Endodermal cell (in vitro differentiated cells): ENCODE measurements around the gene NEGR1. TPM values are rescaled to one million over a fixed set of nuclear protein-coding genes. Genes with fewer than 3 reads are reported as not detected.

Experiments
- DNase-seq: peaks from one replicate; pipeline ENCODE4 v3.0.0-alpha.2; 2017
- H3K27ac ChIP-seq: 2 replicates; pipeline ENCODE4 v1.5.1; 2013; ENCODE audit warnings: mild to moderate bottlenecking, low read depth, low read length, moderate library complexity
- H3K27me3 ChIP-seq: 2 replicates; pipeline ENCODE4 v1.6.1; 2013; ENCODE audit warnings: mild to moderate bottlenecking, low read length, moderate library complexity; ENCODE audit not compliant: insufficient read depth, control insufficient read depth, poor library complexity, severe bottlenecking
- H3K36me3 ChIP-seq: 2 replicates; pipeline ENCODE4 v1.7.0; 2013; ENCODE audit warnings: mild to moderate bottlenecking, low read length, moderate library complexity; ENCODE audit not compliant: control insufficient read depth, insufficient read depth
- H3K4me1 ChIP-seq: one replicate; pipeline ENCODE4 v1.7.0; 2013; ENCODE audit warnings: low read length; ENCODE audit not compliant: control insufficient read depth, insufficient read depth
- H3K4me3 ChIP-seq: 2 replicates; pipeline ENCODE4 v1.5.1; 2013; ENCODE audit warnings: mild to moderate bottlenecking, low read length, moderate library complexity
- H3K9ac ChIP-seq: 2 replicates; pipeline ENCODE4 v1.6.1; 2013; ENCODE audit warnings: mild to moderate bottlenecking, low read length, moderate library complexity; ENCODE audit not compliant: poor library complexity, severe bottlenecking; ENCODE audit errors: extremely low read depth
- H3K9me3 ChIP-seq: 2 replicates; pipeline ENCODE4 v1.6.1; 2013; ENCODE audit warnings: mild to moderate bottlenecking, low read length, moderate library complexity; ENCODE audit not compliant: control insufficient read depth
- H3K27ac Mint-ChIP-seq: 2 replicates; pipeline ENCODE4 v1.8.0; 2020; ENCODE audit warnings: mixed read lengths
- H3K27me3 Mint-ChIP-seq: 2 replicates; pipeline ENCODE4 v1.8.0; 2021; ENCODE audit warnings: mild to moderate bottlenecking, mixed read lengths; ENCODE audit not compliant: insufficient read depth
- H3K36me3 Mint-ChIP-seq: 2 replicates; pipeline ENCODE4 v1.8.0; 2020; ENCODE audit warnings: low read depth, mixed read lengths
- H3K4me1 Mint-ChIP-seq: 2 replicates; pipeline ENCODE4 v1.8.0; 2020; ENCODE audit warnings: mixed read lengths
- H3K4me3 Mint-ChIP-seq: 2 replicates; pipeline ENCODE4 v1.8.0; 2020; ENCODE audit warnings: mild to moderate bottlenecking, moderate library complexity, mixed read lengths
- H3K9me3 Mint-ChIP-seq: 2 replicates; pipeline ENCODE4 v1.8.0; 2020; ENCODE audit warnings: mild to moderate bottlenecking, mixed read lengths
- CTCF ChIP-seq: fragments of 200-600 bp; sonication (generic); conservative IDR thresholded peaks from 2 replicates; pipeline ENCODE4 v1.5.0; 2021; ENCODE audit warnings: antibody characterized with exemption, mild to moderate bottlenecking
- WGBS, 2 experiments: methylation state at CpG; one replicate each; pipeline versions ENCODE4 v1.1.5 to v1.1.7; 2013; ENCODE audit warnings: missing lambda C conversion rate in 2 of 2, mixed read lengths in 1 of 2; ENCODE audit not compliant: insufficient coverage in 1 of 2, insufficient read length in 1 of 2; 5-methylcytosine and 5-hydroxymethylcytosine counted together
- total RNA-seq, 2 donors: library from RNA; stranded (reverse); fragmentation: NEBNext Ultra II Directional in 1 of 2; extraction: Animal tissue kit (Norgen Biotek cat#: 25700) in 1 of 2; gene quantifications; 2 replicates in 1 of 2; 3 replicates in 1 of 2; pipeline ENCODE4 v1.2.1, GENCODE V29; 2021

The NEGR1 gene
- total RNA-seq, 2 donors from 2014 or later: 1.5 to 2.1 TPM

GRCh38 chr1:71987181-71987580, 295.2 kb downstream of the NEGR1 start:
- no peaks in the 10 kb centered on the region for H3K36me3 Mint-ChIP-seq
- no peak overlapping the region for H3K4me3 Mint-ChIP-seq
- Histone ChIP-seq H3K4me1 (no peaks in the 10 kb centered on the region), H3K4me3 (no peak overlapping the region), H3K9me3 (no peaks in the 10 kb centered on the region), H3K9ac (no peak overlapping the region), H3K27me3 (no peaks in the 10 kb centered on the region), H3K27ac (no peak overlapping the region), H3K36me3 (no peaks in the 10 kb centered on the region)
- no peak overlapping the region for H3K27ac Mint-ChIP-seq
- TF ChIP-seq CTCF: no peak
- no peaks in the 10 kb centered on the region for H3K27me3 Mint-ChIP-seq
- no peaks in the 10 kb centered on the region for H3K9me3 Mint-ChIP-seq
- no peak for DNase-seq
- H3K4me1 Mint-ChIP-seq: no peaks in the 10 kb centered on the region
- WGBS, 2 experiments: 91 to 96% methylated on average over 4 to 6 of the region's 6 CpGs

- Histone ChIP-seq H3K4me1 (no peaks in the 10 kb centered on the region), H3K9me3 (no peaks in the 10 kb centered on the region), H3K27ac (no peak overlapping the region), H3K4me3 (no peak overlapping the region), H3K27me3 (no peaks in the 10 kb centered on the region), H3K36me3 (no peaks in the 10 kb centered on the region), H3K9ac (no peak overlapping the region)
- Mint-ChIP-seq H3K36me3 (no peaks in the 10 kb centered on the region), H3K27ac (no peak overlapping the region), H3K4me1 (no peaks in the 10 kb centered on the region), H3K9me3 (no peaks in the 10 kb centered on the region), H3K4me3 (no peak overlapping the region), H3K27me3 (no peaks in the 10 kb centered on the region)
- no peak for TF ChIP-seq CTCF
- DNase-seq: no peak
- 88 to 100% methylated on average over 1 to 3 of the region's 3 CpGs for WGBS, 2 experiments
Observed at GRCh38 chr1:71986160-71986559, 296.2 kb downstream of the NEGR1 start.

- Mint-ChIP-seq H3K4me3 (no peak overlapping the region), H3K27me3 (no peaks in the 10 kb centered on the region), H3K36me3 (no peaks in the 10 kb centered on the region), H3K9me3 (no peaks in the 10 kb centered on the region), H3K27ac (no peak overlapping the region), H3K4me1 (no peaks in the 10 kb centered on the region)
- no peak overlapping the region for H3K27ac ChIP-seq
- H3K4me3 ChIP-seq: no peak overlapping the region
- H3K9me3 ChIP-seq: no peaks in the 10 kb centered on the region
- H3K27me3 ChIP-seq: no peaks in the 10 kb centered on the region
- no peaks in the 10 kb centered on the region for H3K36me3 ChIP-seq
- no peak for DNase-seq
- no peaks in the 10 kb centered on the region for H3K4me1 ChIP-seq
- TF ChIP-seq CTCF: no peak
- WGBS, 2 experiments: 100% methylated on average over 1 of the region's 1 CpG
- H3K9ac ChIP-seq: no peak overlapping the region
Observed at GRCh38 chr1:71980556-71980955, 301.8 kb downstream of the NEGR1 start.
